GM19328 (cell line): Measurements from ENCODE around the gene CCDC92.

ENCODE experiments used
- ATAC-seq: cut with Tn5 transposase; IDR thresholded peaks from one replicate; pipeline ENCODE4 v1.9.1; 2021; ENCODE audit warnings: mild to moderate bottlenecking, moderate library complexity; ENCODE audit not compliant: unreplicated experiment

Gene CCDC92

DNA sequence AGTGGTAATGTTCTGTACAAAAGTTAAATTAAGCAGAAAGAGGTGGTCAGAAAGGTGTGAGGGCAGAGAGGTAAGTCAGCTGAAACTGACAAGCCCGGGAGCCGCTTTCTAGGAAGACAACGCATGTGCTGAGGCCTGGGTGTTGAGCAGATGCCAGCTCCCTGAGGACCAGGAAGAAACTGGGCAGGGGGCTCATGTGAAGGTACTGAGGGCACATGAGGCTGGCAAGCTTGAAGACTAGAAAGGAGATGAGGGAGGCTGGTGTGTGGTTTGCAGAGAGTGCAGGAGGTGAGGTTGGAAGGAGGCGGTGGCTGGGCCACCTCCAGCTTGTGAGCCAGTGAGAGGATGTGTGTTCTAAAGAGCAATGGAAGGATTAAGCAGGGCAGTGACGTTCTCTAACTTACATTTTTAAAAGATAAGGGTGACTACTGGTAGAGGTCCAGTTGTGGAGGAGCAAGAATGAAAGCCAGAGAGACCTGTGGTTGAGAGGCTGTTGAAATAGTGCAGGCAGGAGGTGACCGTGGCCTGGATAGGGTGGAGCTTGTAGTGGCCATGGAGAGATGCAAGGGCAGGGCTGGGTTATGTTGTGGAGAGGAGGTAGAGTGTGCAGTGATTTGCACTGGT lies 29.5 kb upstream of the CCDC92 start:
- ATAC-seq, result no peak

DNA sequence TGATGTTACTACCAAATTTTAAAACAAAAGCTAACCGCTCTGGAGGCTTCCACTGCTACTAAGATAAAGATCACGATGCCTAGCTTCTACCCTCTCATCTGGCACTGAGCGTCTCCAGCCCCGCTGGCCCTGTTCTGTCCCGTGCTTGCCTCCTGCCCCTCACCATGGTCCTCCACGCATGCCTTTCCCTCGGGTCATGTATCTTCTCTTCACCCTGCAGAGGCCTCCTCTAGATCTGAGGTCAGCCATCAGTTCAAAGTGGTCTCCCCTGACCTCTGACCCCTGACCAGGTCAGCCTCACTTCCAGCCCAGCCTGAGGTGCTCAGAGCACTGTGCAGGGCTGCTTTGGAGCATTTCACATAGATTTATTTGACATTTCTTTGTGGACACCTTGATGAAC lies 28.7 kb upstream of the CCDC92 start:
- no peak for ATAC-seq

DNA sequence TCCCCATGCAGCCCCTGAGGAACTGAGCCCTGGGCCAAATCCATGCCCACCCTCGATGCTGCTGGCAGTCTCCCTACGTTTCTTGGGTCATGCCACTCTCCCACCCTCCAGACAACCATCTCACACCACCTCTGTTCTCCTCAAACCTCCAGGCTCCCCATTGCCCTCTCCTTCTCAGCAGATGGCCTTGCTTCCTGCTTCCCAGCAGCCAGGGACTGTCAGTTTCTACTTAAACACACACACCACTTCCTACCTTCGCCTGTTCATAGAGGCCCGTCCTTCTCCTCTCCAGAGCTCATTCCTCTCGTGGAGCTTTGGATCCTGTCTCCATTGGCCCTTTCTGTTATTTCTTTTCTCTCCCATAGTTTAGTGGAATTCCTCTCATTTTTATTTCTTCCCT lies 27.5 kb upstream of the CCDC92 start:
- no peak for ATAC-seq

DNA sequence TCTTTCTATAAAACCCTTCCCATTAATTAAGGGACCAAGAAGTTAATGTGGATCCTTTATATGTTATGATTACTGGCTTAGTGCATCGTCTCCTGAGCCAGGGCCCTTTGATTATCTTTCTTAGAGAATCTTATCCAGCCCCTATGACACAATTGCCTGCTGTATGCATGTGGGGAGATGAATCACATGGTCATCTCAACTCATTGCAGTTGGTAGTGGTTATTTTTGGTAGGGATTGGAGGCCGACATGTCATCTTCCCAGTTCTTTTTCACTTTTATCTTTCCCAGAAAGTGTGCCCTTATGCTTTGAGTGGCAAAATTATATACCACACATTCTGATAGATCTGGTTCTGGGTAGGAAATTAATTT lies 26.3 kb upstream of the CCDC92 start:
- ATAC-seq, result no peak

DNA sequence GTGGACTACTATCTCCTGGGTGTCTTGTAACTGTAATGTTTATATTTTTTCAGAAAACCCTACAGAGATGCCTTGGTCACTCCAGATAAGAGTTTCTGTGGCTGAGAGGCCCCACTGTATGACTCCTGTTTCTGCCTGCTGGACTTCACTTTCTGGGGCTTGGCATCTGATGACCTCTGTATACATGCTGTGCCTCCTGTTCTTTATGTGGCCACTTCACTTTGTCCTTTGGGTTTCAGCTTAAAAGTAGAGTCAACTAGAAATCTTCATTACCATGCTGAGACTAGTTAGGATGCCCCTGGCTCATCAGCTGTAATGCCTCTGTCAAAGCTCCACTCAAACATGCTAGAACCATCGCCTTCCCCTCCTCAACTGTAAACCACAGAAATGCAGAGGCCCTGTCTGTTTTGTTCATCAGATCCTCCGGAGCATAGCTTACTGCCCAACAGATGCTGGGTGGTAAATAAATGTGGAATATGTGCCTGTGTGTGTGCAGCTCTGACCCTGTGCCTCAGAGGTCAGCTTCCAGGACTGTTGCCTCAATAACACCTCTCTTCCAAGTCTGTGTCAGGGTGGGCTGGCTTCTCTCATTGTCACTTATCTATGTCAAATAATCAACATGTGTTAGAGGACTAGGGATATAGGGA lies 25.8 kb upstream of the CCDC92 start:
- no peak for ATAC-seq

DNA sequence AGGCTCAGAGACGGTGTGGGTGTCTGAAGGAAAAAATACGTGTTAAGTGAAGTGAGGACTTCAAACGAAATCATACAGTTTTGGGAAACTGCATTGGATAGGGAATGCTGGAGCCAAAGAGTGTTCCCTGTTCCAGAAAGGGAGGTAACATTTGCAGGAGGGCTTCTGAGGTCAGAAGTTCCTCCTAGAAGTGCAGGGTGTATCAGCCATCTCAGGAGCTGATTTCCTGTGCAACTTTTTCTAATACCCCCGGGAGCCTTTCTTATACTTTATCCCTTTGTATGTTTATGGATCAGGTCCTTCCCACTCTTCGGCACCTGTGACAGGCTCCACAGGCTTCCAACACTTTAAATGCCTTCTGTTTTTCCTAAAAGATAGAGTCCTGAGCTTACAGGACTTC lies 25.3 kb upstream of the CCDC92 start:
- no peak for ATAC-seq

DNA sequence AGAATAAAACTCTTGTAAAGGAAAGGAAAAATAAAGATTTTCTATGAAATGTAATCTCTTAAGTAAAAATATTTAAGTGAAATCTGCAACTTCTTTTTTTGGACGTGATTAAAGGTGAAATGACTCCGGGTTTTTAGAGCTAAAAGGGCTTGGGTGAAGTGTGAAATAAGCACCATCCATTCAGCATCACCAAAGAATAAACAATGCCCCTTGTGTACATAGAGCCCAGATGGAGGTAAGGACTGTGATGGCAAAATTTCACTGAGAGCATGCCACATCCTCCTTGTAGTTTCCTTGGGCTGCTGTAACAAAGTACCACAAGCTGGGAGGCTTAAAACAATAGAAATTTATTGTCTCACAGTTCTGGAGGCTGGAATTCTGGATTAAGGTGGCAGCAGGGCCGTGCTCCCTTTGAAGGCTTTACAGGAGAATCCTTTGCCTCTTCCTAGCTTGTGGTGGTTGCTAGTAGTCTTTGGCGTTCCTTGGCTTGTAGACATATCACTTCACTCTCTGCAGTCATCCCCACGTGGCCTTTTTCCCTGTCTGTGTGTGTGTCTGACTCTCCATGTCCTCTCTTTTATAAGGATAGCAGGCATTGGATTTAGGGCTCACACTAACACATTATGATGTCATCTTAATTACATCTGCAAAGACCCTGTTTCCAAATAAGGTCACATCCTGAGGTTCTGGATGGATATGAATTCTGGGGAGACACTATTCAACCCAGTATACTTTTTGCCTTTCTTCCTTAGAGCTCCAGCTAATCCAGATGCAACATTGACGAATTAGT lies 24.6 kb upstream of the CCDC92 start:
- no peak for ATAC-seq

DNA sequence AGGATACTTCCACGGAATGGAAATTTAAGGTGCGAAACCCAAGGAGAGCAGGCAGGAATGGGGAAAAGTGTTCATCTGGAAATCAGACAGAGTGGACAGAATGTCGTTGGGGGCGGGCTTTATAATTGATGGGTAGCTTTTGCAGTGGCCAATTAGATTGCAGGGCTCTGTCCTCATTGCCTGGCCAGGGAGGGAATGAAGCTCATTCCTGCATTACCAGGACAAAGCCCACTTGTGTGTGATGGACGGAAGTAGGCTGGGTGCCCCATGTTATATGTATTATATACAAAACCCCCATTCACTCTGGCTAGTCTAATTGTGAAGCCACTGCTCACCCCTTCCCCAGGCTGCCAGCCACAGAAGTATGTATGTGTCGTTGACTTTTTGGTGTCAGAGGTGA lies 23.9 kb upstream of the CCDC92 start:
- no peak for ATAC-seq

DNA sequence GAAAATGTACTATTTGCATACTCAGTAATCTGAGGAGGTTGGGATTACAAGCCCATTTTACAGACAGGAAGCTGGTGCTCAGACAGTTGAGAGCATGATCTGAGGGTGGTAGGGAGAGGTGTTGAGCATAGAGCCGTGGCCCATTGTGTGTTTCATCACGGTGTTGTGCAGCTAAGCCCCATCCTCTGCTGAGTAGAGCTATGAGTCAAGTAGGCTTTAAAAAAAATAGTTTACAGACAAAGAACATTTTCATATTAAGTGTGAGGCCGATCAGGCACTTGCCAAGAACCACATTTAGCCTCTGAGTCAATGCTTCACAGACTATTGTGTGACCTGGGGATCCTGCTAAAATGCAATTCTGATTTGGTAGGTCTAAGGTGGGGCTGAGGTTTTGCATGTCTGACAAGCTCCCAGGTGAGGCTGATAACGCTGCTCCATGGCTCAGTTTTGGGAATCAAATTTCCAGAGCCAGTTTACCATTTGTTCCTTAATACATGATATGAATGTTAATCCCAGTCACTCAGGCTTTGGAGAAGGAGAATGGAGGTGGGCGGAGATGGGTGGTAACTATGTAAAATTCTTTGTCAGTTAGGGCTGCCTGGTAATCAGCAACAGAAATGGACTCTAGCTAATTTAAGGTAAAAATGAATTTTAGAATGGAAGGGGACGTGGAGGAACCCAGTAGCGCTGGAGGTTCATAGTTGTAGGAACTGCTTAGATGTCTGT lies 22.6 kb upstream of the CCDC92 start:
- no peak for ATAC-seq

DNA sequence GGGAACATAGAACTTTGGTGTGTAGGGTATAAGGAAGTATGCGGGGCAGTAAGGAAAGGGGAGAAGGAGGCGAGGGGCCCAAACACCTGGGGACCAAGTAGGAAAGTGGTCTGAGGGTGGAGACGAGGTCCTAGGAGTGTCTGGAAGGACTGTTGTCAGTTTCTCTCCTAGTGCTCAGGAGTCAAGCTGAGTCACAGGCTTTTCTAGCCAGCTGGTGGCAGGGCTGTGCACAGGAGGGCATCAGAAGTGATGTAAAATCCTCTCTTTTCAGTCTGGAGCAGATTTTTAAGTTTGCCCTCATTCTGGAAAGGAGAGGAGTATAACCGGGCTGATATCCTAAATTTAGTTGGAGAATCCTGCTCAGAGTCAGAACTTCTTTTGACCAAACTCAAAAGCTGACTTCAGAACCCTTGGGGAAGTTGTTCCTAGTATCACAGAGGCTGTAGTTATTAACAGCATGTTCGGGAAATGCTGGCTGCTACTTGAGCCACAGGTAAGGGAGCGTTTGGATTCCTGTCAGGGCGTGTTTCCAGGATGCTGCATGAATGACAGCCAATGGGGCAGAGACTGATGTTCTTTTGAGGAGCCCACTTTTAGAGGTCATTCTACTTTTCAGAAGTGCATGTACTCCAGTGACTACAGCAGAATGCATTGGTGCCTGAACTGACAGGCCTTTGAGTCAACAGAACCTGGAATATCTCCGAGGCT lies 19.6 kb upstream of the CCDC92 start:
- no peak for ATAC-seq

DNA sequence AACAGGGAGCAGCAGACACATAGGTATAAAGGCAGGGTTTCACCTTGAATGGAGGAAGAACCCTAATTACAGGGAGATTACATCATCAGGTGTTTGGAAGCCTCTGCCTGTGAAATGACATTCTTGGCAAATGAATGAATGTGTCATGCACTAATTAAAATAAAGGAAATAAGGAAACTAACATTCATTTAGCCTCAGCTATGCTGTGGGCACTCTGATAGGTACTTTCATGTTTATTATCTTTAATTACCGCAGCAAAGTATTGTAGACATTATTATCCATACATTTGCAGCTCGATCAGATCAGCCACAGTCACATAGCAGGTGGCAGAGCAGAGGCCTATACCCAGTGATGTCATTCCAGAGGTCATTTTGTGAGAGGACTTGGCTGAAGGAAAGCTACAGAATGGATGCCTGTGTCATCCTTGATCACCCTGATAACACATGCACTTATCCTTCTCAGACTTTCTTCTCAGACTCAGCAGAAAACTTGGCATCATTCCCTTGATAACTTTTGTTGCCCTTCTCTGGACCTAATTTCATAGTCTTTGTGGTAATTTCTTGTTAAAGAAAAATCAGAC lies 18.8 kb upstream of the CCDC92 start:
- no peak for ATAC-seq

DNA sequence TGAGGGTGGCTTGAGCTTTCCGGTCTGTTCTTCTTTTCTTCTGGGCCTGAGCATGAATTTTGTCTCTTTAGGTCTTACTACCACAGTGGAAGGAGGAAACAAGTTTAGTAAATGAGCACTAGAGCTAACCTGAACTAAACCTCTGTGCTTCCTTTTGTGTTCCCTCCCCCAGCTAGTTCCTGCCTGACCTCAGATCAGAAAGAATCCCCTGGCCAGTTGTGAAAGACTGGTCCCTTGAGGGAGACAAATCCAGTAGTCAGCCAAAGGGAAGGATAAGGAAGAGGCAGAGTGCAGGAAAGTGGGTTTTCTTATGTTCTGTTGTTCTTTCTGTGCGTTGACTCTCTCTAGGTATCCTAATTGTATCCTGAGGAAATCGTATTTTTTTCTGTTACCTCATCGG lies 17.9 kb upstream of the CCDC92 start:
- no peak for ATAC-seq

DNA sequence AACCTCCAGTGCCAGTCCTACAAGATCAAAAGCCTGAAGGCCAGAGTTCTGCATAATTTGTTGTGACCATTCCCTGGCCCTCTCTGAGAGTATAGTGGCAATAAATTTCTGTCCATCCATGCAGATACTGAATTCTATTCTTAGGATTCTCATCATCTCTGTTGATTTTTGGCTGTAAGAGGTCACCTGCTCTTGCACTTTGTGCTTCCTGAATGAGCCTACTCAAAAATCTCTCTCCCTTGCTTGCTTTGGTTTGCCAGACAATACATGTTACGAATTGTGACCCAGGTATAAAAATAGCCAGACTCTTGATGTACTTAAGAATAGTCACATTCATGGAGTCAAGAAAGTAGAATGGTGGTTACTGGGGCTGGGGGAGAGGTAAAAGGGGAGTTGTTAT lies 17.1 kb upstream of the CCDC92 start:
- ATAC-seq, result no peak

DNA sequence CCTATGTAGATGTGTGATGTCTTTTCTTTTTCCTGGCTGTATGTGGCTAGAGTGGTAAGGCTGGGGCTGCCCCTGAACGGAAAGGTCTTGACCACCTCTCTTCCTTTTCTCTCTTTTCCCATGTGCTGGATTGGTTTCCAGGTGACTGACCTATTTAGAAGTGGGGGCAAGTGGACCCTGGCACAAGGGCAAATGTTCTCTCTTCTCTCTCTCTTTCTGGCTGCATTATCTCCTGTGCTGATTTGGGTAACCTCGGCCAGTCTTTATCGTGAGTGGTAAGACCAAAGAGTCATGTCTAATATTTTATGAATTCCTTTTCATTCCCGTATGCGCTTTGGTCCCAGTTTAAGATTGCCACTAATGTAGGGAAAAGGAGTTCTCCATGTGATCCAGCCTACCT lies 16.5 kb upstream of the CCDC92 start:
- ATAC-seq, result no peak

DNA sequence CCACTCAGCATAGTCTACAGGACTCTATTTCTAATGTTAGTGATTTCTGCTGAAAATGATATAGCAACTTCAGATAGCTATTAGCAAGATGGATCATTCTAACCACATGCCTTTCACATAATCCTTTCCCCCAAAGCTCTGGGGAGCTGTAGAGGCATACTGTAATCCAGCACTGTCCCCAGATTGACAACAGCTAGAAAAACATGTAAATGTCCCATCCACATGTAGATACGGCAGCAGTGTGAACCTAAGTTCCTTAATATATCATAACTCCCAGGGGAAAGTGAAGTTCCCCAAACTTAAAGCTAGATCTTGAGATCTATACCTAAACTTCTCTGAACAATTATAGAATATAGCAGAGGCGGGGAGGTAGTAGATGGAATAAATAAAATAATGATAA lies 14.4 kb upstream of the CCDC92 start:
- no peak for ATAC-seq

DNA sequence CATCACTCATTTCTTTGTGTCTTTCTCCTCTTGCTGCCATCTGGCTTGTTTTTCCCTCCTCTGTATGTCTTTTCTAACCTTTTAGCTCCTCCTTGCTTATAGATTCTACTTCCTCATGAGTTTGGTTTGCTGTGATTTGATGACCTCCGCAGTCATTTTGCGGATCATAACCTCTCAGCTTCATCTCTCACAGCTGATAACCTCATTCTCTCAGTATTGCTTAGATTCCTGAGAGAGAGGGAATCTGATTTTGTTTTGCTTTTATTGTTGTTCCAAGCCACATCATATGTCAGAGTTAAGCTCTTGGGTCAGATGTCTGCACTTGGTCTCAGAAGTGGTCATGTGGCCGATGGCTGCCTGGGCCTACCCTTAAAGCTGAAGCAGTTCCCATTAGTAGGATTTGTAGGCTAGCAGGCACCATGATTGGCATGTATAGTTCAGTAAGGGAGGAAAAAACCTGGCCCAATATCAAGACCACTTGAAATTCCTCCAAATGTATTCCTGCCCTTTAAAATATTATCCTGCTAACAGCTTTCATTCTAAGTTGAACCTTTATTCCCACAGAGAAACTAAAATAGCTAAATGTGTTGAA lies 13.8 kb upstream of the CCDC92 start:
- ATAC-seq, result no peak

DNA sequence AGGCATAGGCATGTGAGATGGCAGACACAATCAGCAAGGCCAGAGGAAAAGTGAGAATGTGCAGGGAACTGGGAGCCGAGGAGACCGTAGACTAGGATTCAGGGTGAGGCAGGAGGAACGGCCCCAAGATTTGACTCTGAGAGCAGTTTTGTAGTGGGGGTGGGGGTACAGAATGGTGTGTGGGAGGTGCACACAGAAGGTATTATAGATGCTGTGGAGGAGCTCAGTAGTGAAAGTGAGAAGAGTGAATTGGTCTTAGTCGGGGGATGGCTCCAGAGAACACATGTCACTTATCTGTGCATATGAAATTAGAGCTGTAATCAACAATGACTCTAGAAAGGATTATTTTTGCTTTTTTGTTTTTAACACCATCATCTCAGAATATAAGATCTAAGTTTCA lies 12.3 kb upstream of the CCDC92 start:
- ATAC-seq, result no peak

DNA sequence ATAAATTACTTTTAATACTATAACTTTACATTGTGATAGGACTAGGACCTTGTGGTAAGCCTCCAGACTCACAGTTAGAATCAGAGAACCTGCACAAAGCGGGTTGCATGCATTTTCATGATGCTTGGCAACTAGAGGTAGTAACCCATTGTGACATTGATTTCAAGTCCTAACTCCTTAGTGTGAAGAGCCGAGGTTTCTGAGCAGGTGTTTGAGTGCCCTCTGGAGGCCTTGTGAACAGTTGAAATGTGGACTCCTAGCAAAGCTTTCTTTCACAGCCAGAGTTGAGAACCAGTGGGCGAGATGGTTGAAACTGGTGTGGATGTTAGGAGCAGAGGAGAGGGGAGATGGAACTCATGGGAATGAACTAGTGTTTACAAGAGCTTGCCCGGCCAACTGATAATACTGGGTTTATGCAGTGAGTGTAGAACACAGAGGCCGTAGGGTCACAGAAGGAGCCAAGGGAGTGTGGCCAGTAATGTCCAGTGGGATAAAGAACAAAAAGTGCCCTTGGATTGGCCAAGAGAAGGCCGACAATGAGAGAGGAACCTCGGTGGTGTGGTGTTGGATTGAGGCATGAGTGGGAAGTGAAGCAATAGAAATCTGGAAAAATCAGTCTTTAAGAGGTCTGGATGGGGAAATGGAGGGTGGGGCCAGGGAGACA lies 11.3 kb upstream of the CCDC92 start:
- ATAC-seq, result no peak

DNA sequence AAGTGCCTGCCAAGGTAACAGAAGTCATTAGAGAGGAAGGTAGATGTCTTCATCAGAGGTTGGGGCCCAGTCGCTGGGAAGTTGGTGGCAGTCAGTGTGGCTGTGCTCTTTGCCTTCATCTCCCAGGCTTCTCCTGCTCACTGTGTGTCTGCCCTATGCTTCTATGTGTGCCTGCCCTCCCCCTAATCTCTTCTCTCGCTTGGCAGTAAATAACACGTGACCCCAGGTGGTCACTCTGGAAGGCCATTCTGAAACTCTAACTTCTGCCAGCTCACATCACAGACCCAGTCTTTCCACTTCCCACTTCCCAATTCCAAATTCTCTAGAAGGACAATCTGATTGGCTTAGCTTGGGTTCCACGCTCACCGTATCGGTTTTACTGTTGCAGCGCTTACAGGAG lies 9.6 kb upstream of the CCDC92 start:
- no peak for ATAC-seq

DNA sequence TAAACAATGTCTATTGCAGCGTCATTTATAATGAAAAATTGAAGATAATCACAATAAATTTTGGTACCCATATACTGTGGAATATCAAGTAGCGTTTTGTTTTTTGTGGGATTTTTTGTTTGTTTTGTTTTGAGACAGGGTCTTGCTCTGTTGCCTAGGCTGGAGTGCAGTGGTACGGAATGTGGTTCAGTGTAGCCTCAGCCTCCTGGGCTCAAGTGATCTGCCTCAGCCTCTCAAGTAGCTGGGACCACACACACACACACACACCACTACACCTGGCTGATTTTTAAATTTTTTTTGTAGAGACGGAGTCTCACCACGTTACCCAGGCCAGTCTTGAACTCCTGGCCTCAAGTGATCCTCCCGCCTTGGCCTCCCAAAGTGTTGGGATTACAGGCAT lies 6.9 kb upstream of the CCDC92 start:
- no peak for ATAC-seq
